SK-N-DZ (cell line): ENCODE measurements around the gene SYT14.
"Not testable (repeated sequence)": the region's sequence is repeated elsewhere in the genome, so short reads cannot be mapped to it uniquely, and the experiment has no call there.

Experiments used
- DNase-seq: peaks from one replicate; pipeline ENCODE4 v3.0.0-alpha.2; 2015; ENCODE audit warnings: low spot score

SYT14 gene

GRCh38 chr1:209936125-209936524, 1.9 kb upstream of the SYT14 start:
- DNase-seq, result no peak

- no peak for DNase-seq
Measured at GRCh38 chr1:209945377-209945776, 7.4 kb downstream of the SYT14 start.

GRCh38 chr1:209948155-209948554, 10.1 kb downstream of the SYT14 start:
- no peak for DNase-seq

- DNase-seq, result no peak
Measured at GRCh38 chr1:209956116-209956515, 18.1 kb downstream of the SYT14 start.

GRCh38 chr1:209959623-209960022, 21.6 kb downstream of the SYT14 start:
- DNase-seq, result no peak

GRCh38 chr1:209960926-209961325, 22.9 kb downstream of the SYT14 start:
- DNase-seq, result no peak

GRCh38 chr1:209962388-209962787, 24.4 kb downstream of the SYT14 start:
- DNase-seq, result no peak

GRCh38 chr1:209962856-209963255, 24.8 kb downstream of the SYT14 start:
- DNase-seq, result no peak

GRCh38 chr1:209965996-209966395, 28.0 kb downstream of the SYT14 start:
- DNase-seq, result no peak

GRCh38 chr1:209978721-209979120, 40.7 kb downstream of the SYT14 start:
- not testable (repeated sequence) for DNase-seq

- DNase-seq, result no peak
Measured at GRCh38 chr1:209983953-209984352, 45.9 kb downstream of the SYT14 start.

GRCh38 chr1:209985002-209985401, 47.0 kb downstream of the SYT14 start:
- no peak for DNase-seq

- DNase-seq, result no peak
Measured at GRCh38 chr1:209988706-209989105, 50.7 kb downstream of the SYT14 start.

- no peak for DNase-seq
Measured at GRCh38 chr1:209989525-209989924, 51.5 kb downstream of the SYT14 start.

- DNase-seq, result no peak
Measured at GRCh38 chr1:209993061-209993830, 55.2 kb downstream of the SYT14 start.

GRCh38 chr1:209996348-209996747, 58.3 kb downstream of the SYT14 start:
- no peak for DNase-seq

- no peak for DNase-seq
Measured at GRCh38 chr1:209999005-209999404, 61.0 kb downstream of the SYT14 start.

GRCh38 chr1:210001751-210002150, 63.7 kb downstream of the SYT14 start:
- DNase-seq, result peak; percentile 22

GRCh38 chr1:210003501-210003900, 65.5 kb downstream of the SYT14 start:
- DNase-seq, result no peak

- no peak for DNase-seq
Measured at GRCh38 chr1:210010161-210010560, 72.1 kb downstream of the SYT14 start.

- no peak for DNase-seq
Measured at GRCh38 chr1:210021145-210021860, 83.3 kb downstream of the SYT14 start.

GRCh38 chr1:210022044-210022443, 84.0 kb downstream of the SYT14 start:
- DNase-seq, result no peak

- DNase-seq, result no peak
Measured at GRCh38 chr1:210024282-210024681, 86.3 kb downstream of the SYT14 start.
